ENCODE results near the gene SKI.

DNA sequence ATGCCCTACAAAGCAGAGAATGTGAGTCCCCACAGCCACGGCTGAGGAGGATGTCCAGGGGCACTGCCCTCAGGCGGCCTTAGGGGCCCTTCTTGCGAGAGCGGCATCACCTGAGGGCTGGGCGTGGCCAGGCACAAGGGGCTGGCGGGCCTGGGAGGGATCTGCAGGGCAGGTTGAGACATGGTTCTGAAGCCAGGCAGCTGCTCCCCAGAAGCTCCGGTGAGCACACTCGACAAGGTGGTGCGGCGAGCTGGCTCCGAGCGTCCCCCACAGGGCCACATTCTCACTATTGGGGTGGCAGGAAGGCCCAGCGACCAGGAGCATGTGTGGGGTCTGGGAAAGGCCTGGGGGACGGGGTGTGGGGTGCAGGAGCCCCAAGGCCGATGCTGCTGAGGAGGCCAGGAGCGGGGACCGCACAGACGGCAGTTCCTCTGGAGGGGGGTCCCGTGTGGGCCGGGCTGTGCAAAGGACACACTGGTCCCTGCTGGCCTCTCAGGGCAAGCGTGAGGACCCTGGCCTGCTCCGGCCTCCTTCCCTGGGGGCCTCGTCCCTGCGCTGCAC is 116.1 kb downstream of the SKI start:
- TF ChIP-seq CTCF (IDR thresholded peaks at IDR 0.05) (no peak), POLR2A (IDR thresholded peaks at IDR 0.05) (no peak)
